GM12864 (cell line): Measurements from ENCODE around the gene LCN12.

Experiments used
- DNase-seq: peaks from one replicate; pipeline ENCODE4 v3.0.0-alpha.2; 2011; ENCODE audit warnings: low read depth
- H3K4me3 ChIP-seq: 2 replicates; pipeline ENCODE4 v1.5.1; 2011; ENCODE audit warnings: mild to moderate bottlenecking, low read depth, low read length, control low read depth
- CTCF ChIP-seq: IDR thresholded peaks from 2 replicates; pipeline ENCODE4 v1.5.1; 2011; ENCODE audit warnings: low read depth, mild to moderate bottlenecking, moderate library complexity, low read length, control low read depth, inconsistent platforms; ENCODE audit errors: missing control alignments

The LCN12 gene

GRCh38 chr9:136945333-136946227, 6.5 kb upstream of the LCN12 start:
- DNase-seq = no peak

DNA sequence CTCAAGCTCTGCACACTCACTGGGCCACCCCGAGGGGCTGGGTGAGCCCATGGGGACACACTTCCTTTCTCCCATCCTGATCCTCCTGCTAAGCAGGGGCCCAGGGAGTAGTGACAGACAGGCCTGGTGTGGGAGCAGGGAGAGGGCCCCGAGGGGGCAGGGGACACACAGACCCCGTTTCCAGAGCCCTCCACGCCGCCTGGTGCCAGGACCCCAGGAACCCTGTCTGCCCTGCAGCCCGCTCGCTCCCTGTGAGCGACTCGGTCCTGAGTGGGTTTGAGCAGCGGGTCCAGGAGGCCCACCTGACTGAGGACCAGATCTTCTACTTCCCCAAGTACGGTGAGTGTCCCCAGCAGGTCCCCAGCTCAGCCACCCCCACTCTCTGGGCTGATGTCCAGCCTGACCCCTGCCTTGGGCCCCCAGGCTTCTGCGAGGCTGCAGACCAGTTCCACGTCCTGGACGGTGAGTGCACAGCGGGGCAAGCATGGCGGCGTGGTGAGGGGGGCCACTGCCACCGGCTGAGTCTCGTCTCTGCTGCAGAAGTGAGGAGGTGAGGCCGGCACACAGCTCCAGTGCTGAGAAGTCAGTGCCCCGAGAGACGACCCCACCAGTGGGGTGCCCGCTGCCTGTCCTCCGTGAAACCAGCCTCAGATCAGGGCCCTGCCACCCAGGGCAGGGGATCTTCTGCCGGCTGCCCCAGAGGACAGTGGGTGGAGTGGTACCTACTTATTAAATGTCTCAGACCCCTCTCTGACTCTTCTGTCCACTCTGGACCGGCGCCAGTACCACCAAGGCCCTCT, 5.6 kb upstream of the LCN12 start:
- no peak for TF ChIP-seq CTCF
- no peak for DNase-seq

More at GRCh38 chr9:136945333-136946227, 6.5 kb upstream of the LCN12 start:
- H3K4me3 ChIP-seq = no peak overlapping the region
- TF ChIP-seq CTCF = no peak

DNA sequence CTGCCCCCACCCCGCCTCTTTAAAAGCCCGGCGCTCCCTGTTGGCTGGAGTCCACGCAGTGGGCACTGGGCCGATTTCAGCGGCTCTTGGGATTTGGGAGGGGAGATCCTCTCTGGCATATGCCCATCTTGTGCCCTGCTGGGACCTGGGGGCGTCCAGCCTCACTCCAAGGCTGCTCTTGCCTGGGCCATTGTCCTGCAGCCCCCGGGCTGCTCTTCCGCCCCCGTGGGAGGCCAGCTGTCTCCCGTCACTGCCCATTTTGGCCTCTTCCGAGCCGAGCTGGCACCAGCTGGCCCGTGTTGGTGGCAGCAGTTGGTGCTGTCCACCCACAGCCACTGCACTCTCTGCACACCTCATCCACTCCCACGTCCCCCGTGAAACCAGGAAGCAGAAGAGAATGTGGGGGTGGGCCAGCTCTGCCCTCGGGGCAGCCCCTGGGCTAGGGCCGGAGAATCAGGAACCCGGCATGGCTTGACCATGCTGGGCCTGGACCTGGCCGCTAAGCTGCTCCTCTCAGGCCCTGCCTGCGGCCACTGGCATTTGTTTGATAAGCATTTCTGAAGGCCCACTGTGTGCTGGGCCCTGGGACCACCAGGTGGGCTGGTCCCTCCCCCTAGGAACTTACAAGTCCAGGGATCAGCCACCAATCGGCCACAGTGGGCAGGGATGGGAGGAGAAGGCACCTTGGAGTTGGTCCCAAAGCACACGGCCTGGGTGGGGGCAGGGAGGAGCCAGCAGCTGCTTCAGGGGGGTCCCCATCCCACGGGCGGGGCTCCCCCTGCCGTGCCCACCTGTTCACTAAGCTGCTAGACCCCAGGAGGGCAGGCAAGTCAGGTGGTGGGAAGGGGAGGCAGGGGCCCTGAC, 4.8 kb upstream of the LCN12 start:
- TF ChIP-seq CTCF = no peak
- no peak for DNase-seq

More for the DNA sequence above, 5.6 kb upstream of the LCN12 start:
- no peak overlapping the region for H3K4me3 ChIP-seq

DNA sequence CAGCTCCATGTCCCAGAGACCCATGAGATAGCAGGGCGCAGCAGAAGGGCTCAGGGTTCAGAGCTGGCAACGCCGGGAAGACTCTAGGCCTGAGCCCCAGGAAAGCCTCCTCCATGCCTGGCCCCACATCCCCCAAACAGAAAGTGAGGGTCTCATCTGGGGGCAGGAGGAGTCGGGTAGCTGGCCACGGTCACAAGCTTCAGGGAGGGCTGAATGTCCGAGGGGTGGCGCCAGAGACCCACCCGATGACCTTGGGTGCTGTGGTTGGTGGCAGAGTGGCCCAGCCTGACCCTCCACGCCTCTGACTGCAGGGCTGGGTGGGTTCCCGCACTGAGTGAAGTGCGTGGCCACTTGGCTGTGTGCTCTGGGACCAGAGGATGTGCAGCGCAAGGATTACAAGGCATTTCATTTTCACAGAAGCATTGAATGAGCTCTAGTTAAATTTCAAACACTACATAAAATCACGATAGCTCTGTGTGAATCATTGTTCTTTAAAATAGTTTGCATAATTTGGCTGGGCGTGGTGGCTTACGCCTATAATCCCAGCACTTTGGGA, 4.0 kb upstream of the LCN12 start:
- DNase-seq = no peak
- H3K4me3 ChIP-seq = no peak overlapping the region
- peak; percentile 56 for TF ChIP-seq CTCF

More for the DNA sequence above, 4.8 kb upstream of the LCN12 start:
- no peak overlapping the region for H3K4me3 ChIP-seq

- no peak for DNase-seq
- TF ChIP-seq CTCF = no peak
- peak overlapping the region; percentile 55 for H3K4me3 ChIP-seq
Observed at GRCh38 chr9:136949239-136949816, 2.7 kb upstream of the LCN12 start.
